ENCODE results near the gene SLC25A40.
"Not testable (repeated sequence)": the region's sequence is repeated elsewhere in the genome, so short reads cannot be mapped to it uniquely, and the experiment has no call there.

The SLC25A40 gene, protein sequence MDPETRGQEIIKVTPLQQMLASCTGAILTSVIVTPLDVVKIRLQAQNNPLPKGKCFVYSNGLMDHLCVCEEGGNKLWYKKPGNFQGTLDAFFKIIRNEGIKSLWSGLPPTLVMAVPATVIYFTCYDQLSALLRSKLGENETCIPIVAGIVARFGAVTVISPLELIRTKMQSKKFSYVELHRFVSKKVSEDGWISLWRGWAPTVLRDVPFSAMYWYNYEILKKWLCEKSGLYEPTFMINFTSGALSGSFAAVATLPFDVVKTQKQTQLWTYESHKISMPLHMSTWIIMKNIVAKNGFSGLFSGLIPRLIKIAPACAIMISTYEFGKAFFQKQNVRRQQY

DNA sequence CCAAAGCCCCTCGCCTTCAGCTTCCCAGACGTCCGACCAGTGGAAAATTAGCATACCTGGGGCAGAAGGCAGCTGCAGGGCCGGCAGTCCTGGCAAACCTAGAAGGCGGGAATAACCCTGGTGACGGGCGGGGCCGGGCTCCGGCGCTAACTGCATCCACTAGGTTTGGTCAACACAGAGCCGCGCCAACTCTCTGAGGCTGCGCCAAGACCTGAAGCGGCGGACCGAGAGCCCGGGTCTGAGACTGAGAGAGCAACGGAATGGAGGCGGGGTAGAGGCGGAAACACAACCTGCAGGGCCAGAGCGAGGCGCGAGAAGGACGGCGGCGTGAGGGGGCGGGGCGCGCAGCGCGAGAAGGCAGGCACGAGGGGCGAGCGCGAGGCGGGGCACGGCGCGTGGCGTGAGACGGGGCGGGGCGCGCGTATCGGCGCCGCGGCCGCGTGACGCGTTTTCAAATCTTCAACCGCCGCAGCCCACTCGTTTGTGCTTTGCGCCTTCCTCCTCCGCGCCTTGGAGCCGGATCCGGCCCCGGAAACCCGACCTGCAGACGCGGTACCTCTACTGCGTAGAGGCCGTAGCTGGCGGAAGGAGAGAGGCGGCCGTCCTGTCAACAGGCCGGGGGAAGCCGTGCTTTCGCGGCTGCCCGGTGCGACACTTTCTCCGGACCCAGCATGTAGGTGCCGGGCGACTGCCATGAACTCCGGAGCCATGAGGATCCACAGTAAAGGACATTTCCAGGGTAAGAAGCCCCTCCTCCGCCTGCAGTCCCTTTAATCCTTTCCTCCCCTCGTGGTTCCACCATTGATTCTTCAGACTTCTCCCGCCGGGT lies at the start of gene SLC25A40, which contains the start of gene DBF4:
SLC25A40 (minus strand) TSS at position 321 of the 829 bp plus-strand sequence. CDS start 17,633 bp downstream, outside the sequence.
DBF4 (plus strand) TSS at position 454 of the 829 bp plus-strand sequence; CDS start at position 694, 240 bp downstream.
- peak within 1 kb of the TSS; percentile 87 for H3K4me3 ChIP-seq (ENCODE audit: low read depth, low read length)

DNA sequence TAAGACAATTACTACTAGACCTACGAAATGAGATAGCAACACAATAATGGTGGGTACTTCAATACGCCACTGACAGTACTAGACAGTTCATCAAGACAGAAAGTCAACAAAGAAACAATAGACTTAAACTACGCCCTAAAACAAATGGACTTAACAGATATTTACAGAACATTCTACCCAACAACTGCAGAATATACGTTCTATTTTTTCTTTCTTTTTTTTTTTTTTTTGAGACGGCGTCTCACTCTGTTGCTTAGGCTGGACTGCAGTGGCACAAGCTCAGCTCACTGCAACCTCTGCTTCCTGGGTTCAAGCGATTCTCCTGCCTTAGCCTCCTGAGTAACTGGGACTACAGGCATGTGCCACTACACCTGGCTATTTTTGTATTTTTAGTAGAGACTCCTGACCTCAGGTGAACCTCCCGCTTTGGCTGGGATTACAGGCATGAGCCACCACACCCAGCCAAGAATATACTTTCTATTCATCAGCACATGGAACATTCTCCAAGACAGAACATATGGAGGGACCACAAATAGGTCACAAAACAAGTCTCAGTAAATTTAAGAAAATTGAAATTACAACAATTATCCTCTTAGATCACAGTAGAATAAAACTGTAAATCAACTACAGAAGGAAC lies 46.7 kb upstream of the SLC25A40 start:
- H3K4me3 ChIP-seq (ENCODE audit: low read depth, low read length) = not testable (repeated sequence)

DNA sequence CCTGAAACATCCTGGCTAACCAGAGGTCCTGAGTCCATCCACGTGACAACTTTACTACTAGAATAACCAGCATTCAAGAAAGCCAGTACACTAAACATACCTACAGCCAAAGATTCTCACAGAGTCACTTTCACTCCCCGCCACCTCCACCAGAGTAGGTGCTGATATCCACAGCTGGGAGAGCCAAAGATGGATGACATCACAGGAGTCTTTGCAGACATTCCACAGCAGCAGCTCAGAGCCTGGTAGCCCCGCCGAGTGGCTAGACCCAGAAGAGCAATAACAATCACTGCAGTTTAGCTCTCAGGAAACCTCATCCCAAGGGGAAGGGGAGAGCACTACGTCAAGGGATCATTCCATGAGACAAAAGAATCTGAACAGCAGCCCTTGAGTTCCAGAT lies 44.4 kb upstream of the SLC25A40 start:
- no peak overlapping the region for H3K4me3 ChIP-seq (ENCODE audit: low read depth, low read length)

DNA sequence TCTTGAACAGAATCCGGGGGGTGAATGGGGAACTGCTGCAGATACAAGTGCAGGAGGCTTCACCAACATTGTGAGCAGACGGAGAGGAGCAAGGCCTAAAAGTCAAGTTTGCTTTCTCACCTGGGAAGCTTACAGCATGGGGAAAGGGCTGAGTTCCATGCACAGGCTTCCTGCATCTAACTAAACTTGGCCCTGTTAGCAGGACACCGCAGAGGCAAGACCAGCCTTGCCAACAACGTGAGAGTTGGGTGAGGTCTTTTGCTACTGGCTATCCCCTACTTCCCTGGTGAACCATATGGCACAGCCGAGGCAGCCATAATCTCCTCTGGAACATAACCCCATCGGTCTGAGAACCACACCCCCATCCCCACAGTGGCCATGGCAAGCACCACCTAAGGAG lies 43.7 kb upstream of the SLC25A40 start:
- H3K4me3 ChIP-seq (ENCODE audit: low read depth, low read length) = no peak overlapping the region

DNA sequence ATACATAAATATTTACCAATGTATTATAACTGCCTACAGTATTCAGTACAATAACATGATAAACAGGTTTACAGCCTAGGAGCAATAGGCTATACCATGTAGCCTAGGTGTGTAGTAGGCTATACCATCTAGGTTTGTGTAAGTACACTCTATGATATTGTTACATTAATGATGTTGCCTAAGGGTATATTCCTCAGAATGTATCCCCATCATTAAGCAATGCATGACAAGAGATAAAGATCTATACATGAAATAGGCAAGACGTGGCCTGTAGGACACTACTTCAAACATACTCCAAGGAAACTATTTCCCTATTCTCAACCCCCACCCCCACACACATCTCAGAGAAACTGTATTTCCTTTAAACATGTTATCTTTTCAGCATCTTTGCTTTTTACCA lies 42.6 kb upstream of the SLC25A40 start:
- no peak overlapping the region for H3K4me3 ChIP-seq (ENCODE audit: low read depth, low read length)

DNA sequence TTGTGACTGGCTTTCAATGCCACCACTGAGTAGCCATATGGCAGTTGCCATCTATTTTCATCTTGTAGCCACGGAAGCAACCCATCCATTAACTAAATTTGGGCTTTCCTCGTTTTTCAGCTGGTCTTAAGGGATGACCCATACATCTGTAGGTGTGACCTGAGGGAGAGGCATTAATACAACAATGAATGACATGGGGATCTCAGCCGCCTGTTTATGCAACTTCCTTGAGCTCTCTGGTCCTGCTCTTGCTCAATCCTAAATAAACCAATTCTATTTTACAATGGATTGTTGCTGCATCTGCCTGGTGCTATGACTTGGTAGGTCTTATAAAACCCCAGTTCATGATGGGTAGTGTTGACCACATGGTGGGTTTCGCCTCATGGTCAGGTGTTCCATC lies 36.0 kb upstream of the SLC25A40 start:
- H3K4me3 ChIP-seq (ENCODE audit: low read depth, low read length) = no peak overlapping the region

DNA sequence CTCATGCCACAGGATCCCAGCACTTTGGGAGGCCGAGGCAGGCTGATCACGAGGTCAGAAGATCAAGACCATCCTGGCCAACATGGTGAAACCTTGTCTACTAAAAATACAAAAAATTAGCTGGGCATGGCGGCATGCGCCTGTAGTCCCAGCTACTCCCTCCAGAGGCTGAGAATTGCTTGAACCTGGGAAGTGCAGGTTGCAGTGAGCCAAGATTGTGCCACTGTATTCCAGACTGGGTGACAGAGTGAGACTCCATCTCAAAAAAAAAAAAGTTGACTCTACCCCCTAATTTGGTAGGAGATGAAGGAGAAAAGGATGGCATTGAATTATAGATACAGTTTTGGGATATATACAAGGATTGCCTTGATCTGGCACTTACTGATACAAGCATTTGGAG lies 32.7 kb upstream of the SLC25A40 start:
- H3K4me3 ChIP-seq (ENCODE audit: low read depth, low read length) = not testable (repeated sequence)

DNA sequence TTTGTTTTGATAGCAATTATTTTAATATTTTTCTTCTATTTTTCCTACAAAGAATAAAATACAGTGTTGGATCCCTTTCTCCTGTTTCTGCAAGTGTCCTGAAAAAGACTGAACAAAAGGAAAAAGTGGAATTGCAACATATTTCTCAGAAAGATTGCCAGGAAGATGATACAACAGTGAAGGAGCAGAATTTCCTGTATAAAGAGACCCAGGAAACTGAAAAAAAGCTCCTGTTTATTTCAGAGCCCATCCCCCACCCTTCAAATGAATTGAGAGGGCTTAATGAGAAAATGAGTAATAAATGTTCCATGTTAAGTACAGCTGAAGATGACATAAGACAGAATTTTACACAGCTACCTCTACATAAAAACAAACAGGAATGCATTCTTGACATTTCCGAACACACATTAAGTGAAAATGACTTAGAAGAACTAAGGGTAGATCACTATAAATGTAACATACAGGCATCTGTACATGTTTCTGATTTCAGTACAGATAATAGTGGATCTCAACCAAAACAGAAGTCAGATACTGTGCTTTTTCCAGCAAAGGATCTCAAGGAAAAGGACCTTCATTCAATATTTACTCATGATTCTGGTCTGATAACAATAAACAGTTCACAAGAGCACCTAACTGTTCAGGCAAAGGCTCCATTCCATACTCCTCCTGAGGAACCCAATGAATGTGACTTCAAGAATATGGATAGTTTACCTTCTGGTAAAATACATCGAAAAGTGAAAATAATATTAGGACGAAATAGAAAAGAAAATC lies 31.2 kb upstream of the SLC25A40 start:
- not testable (repeated sequence) for H3K4me3 ChIP-seq (ENCODE audit: low read depth, low read length)

DNA sequence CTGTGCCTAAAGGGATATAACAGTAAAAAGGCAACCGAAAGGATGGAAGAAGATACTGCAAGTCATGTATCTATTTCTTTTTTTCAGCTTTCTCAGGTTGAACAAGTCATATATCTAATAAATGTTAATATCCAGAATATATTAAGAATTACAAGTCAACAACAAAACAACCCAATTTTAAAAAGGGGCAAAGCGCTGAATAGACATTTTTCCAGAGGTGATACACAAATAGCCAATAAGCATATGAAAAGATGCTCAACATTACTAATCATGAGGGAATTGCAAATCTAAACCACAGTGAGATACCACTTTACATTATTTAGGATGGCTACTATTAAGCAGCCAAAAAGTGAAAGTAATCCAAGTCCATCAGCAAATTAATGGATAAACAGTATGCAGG lies 23.1 kb upstream of the SLC25A40 start:
- H3K4me3 ChIP-seq (ENCODE audit: low read depth, low read length) = no peak overlapping the region

DNA sequence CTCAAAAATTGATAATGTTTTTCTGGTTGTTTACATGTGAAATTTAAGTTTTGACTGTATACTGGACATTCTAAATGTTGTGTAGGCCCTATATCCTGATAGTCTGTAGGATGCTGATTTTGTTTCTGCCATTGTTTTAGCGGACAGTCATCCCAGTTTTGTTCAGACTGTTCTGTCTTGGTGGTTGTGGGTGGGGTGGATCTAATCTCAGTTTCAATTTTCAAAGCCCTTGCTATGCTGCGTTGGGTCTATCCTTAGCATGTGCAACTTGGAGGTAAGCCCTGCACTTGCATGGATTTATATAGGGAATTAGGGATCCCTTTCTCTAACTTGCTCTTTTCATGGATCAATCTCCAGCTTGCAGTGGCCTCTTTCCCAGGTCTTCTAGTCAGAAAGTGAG lies 19.2 kb upstream of the SLC25A40 start:
- H3K4me3 ChIP-seq (ENCODE audit: low read depth, low read length) = no peak overlapping the region

DNA sequence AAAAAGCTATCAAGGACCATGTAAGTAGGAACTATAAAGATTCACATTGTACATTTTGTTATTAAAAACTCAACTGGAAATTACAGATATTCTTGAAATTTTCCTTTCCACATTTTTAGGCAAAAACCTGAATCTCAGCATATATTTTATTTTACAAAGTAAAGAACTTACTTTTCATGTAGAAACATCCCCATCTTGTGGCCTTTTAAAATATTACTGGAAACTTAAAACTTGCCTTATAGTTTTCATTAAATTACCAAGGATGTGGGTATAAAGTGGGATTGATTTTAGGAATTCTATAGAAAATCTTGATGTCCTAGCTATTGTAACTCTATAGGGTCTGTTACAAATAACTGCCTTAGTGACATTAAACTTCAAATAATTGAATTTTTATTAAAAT lies 10.7 kb upstream of the SLC25A40 start:
- no peak overlapping the region for H3K4me3 ChIP-seq (ENCODE audit: low read depth, low read length)

DNA sequence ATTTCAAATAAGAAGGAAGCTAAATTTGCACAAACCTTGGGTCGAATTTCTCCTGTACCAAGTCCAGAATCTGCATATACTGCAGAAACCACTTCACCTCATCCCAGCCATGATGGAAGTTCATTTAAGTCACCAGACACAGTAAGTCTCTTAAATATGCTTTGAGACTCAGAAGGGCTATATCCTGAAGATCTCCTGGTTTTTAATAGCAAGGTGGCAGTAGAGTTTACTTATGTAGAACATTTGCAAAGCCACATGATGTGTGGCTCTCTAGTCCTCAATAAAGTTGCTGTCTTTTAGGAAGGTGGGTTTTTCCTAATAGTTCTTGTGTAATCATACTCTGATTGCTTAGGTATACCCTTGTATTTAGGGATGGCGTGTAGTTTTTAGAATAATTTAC lies 8.9 kb upstream of the SLC25A40 start:
- no peak overlapping the region for H3K4me3 ChIP-seq (ENCODE audit: low read depth, low read length)

DNA sequence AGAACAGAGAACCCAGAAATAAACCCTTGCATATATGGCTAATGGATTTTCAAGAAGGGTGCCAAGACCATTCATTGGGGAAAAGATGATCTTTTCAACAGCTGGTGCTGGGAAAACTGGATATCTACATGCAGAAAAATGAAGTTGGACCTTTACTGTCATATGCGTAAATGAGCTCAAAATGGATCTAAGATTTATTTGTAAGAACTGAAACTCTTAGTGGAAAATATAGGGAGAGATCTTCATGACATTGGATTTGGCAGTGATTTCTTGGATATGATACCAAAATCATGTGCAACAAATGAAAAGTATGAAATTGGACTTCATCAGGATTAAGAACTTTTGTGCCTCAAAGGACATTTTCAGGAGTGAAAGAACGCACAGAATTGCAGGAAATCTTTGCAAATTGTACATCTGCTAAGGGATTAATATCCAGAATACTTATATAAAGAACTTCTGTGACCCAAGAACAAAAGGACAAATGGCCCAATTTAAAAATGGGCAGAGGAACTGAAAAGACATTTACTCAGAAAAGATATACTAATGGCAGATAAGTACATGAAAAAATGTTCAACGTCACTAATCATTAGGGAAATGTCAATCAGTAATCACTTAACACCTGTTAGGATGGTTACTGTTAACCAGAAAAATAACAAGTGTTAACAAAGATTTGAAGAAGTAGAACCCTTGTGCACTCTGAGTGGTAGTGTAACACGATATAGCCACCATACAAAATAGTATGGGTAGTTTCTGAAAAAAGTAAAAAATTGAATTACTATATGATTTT lies 6.2 kb upstream of the SLC25A40 start:
- H3K4me3 ChIP-seq (ENCODE audit: low read depth, low read length) = no peak overlapping the region

DNA sequence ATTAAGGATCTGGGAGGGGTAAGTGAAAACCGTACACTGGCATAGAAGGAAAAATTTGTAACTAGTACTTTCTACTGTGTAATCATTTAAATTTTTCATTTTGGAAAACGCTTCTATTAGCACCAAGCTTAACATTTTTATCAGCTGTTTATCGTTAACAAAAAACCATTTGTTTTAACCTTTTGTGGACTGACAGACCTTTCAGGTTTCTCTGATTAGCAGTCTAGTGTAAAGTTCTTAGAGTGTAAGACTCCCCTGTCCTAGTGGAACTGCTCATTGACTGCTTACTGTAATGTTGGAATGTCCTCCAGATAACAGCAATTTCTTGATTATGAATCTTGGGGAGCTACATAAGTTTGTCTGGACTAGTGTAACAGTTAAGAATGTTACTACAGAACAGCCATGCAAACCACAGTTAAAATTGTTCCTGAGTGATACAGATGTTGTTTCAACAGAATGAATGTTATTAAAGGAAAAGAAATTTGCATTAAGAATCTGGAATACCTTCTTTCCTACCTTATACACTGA lies 2.1 kb upstream of the SLC25A40 start:
- no peak overlapping the region for H3K4me3 ChIP-seq (ENCODE audit: low read depth, low read length)

DNA sequence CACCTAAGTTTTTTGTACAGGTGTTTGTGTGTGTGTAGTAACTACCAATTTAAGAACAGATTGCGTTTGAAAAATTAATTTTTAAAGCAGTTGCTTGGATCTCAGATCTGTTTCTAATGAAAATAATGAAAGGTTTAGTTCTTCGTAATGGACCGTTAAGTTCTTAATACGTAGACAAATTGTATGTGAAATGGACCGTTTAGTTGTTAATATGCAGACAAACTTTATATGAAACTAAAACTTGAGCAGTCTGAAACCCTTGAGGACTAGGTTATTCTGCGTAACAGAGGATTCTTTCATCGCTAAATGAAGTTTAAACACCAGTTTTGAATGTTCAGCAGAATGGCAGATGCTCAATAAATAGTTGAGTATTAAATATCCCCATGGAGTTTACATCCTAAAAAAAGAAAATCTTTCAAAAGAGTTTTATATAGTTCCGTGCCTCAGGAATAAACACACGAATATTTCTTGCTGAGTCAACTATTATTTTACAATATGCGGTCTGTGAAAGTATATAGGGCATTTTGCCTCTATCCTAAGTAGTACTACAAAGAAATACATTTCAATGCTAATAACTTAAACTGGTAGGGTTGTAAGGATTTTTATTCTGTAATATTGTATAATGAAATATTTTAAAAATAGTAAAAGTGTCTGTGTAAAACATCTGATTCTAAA lies 1.3 kb upstream of the SLC25A40 start:
- peak overlapping the region; percentile 87 for H3K4me3 ChIP-seq (ENCODE audit: low read depth, low read length)

DNA sequence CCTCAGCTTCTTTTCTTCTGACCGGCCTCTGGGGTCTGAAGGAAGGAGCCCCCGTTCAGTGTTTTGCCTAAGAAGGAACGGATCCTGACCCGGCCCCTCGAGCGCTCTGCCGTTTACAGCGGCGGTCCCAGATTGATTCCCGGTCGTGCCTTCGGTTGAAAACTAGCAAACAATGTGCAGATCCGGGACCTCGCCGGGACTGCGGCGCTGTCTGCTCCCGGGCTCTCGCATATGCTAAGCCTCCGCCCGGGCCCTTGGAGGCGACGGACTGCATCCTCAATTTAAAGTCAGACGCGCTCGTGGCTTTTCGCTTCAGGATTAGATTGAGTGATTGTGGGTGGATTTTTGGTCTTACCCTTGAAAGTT lies 692 bp upstream of the SLC25A40 start:
- peak overlapping the region; percentile 87 for H3K4me3 ChIP-seq (ENCODE audit: low read depth, low read length)

DNA sequence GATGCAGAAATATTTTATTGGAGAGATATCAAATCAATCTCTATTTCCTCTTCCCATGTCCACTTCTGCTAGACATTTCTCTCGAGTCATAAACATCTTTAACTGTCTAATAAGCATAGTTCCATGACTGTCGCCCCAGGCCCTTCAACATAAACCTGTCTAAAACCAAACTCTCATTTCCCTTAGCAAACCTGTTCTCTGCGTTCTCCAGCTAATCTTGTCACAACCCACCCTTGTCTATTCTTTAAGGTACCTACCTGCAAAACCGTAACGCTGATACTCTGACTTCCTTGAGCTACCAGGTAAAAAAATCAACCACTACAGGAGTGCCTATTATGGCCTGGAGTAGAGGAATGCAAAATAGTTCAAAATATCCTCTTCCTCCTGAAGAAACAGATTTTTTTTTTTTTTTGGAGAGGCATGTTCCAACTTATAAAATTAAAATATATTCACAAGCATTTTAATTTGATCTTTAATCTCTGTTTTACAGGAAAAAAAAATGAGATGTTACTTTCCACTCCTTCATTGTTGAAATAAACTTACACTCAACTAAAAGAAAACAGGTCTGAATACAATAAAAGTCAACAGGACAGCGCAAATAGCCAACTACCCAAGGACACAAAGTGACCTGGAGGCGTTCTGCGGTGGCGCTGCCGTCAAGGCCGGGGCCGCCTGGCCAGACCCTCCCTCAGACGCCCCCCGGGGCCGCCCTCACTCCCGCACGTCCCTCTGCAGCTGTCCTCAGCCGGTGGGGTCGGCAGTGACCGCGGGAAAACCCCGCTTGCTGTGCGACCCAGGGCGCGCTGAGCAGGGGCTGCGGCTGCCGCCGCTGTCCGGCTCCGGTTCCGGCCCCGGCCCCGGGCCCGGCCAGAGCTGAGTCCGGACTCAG lies 765 bp downstream of the SLC25A40 start:
- H3K4me3 ChIP-seq (ENCODE audit: low read depth, low read length) = peak overlapping the region; percentile 87

DNA sequence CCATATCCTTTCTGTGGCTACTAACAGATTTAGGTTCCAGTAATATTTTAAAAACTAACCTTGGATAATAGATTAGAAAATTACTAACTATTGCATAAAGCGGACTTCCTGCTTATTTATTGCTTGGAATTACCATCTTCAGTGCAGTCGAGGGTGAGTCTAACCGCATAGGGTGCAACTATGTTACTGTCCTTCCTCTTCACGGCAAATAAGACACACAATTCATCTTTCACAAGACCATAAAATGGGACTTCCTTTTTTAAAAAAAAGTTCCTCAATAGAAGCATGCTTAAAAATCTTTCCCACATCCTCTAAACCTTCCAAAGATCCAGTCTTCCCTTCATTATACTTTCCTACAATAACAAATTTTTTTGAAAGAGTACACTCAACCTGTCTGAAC lies 2.1 kb downstream of the SLC25A40 start:
- H3K4me3 ChIP-seq (ENCODE audit: low read depth, low read length) = no peak overlapping the region

Measured in iPS-11a (cell line).